HepG2 (cell line): ENCODE measurements around the gene ANKRD55. TPM values are rescaled to one million over a fixed set of nuclear protein-coding genes. Genes with fewer than 3 reads are reported as not detected.

ENCODE experiments used
- ATAC-seq: fragments of 200-7000 bp; cut with Tn5 transposase; 3 replicates; pipeline ENCODE4 v1.9.1; 2020; ENCODE audit warnings: mild to moderate bottlenecking, moderate library complexity
- BruUV-seq: library from RNA; stranded (reverse); fragments of 400-500 nt; replicated peaks from 2 replicates; lab custom pipeline; 2021; lab: Mats Ljungman, UMichigan
- CTCF ChIA-PET: fragments of 300-600 bp; formaldehyde crosslinking; extraction: SDS; loops from one replicate; lab custom pipeline; 2021; ENCODE audit warnings: low total read pairs, inconsistent platforms, low intra/inter-chr PET ratio; lab: Yijun Ruan, JAX
- POLR2A ChIA-PET: fragments of 350-600 bp; sonication (Branson Sonifier 250); formaldehyde crosslinking; loops from one replicate; lab custom pipeline; 2020; ENCODE audit warnings: antibody characterized with exemption, inconsistent platforms; lab: Yijun Ruan, JAX
- DNase-seq: peaks from one replicate; pipeline ENCODE4 v3.0.0-alpha.2; 2015; ENCODE audit warnings: low spot score
- FAIRE-seq: peaks from 3 replicates; lab custom pipeline; 2011; peaks lifted over from hg19 to GRCh38; lab: Jason Lieb, UNC
- H2AFZ ChIP-seq: one replicate; pipeline ENCODE4 v1.6.1; 2011; ENCODE audit warnings: low read length, inconsistent platforms
- H3K27ac ChIP-seq: fragments of 300-600 bp; 3 replicates; pipeline ENCODE4 v1.8.0; 2011; ENCODE audit warnings: mixed run types, mild to moderate bottlenecking, mixed read lengths, low read length, inconsistent platforms; ENCODE audit not compliant: insufficient read depth; ENCODE audit errors: extremely low read length
- H3K27me3 ChIP-seq, 2 experiments: fragments of 200-600 bp in 1 of 2; 2 replicates in 1 of 2; 3 replicates in 1 of 2; pipeline versions ENCODE4 v1.6.0 to v1.8.0; 2011; ENCODE audit warnings: low read length in 2 of 2, mild to moderate bottlenecking in 2 of 2, moderate library complexity in 2 of 2, inconsistent platforms in 1 of 2; ENCODE audit not compliant: insufficient read depth in 2 of 2, control insufficient read depth in 1 of 2
- H3K36me3 ChIP-seq, 2 experiments: fragments of 200-600 bp in 1 of 2; replicated peaks in 1 of 2; 2 replicates in 1 of 2; 3 replicates in 1 of 2; pipeline versions ENCODE4 v1.5.1 to v1.8.0; 2011; ENCODE audit warnings: low read length in 2 of 2, inconsistent platforms in 1 of 2; ENCODE audit not compliant: insufficient read depth in 2 of 2, control insufficient read depth in 1 of 2
- H3K4me1 ChIP-seq: 2 replicates; pipeline ENCODE4 v1.5.1; 2012; ENCODE audit warnings: low read length, inconsistent platforms; ENCODE audit not compliant: insufficient read depth
- H3K4me2 ChIP-seq: 2 replicates; pipeline ENCODE4 v1.6.0; 2011; ENCODE audit warnings: low read depth, low read length, inconsistent platforms
- H3K4me3 ChIP-seq, 3 experiments: fragments of 200-600 bp in 1 of 3; sonication (generic), shearing (Covaris generic) in 1 of 3; replicated peaks in 1 of 3; 2 replicates each; pipeline ENCODE4 v1.5.1; 2011 to 2016; ENCODE audit warnings: low read length in 3 of 3, inconsistent platforms in 2 of 3, low read depth in 2 of 3, mild to moderate bottlenecking in 2 of 3, control low read depth in 1 of 3, mixed read lengths in 1 of 3; ENCODE audit not compliant: insufficient read depth in 1 of 3
- H3K79me2 ChIP-seq: one replicate; pipeline ENCODE4 v1.6.1; 2011; ENCODE audit warnings: low read length, inconsistent platforms; ENCODE audit not compliant: insufficient read depth
- H3K9ac ChIP-seq: 2 replicates; pipeline ENCODE4 v1.6.0; 2011; ENCODE audit warnings: mild to moderate bottlenecking, low read depth, low read length, inconsistent platforms; ENCODE audit not compliant: insufficient read depth
- H3K9me3 ChIP-seq: 2 replicates; pipeline ENCODE4 v1.5.1; 2012; ENCODE audit warnings: mild to moderate bottlenecking, low read length
- H4K20me1 ChIP-seq: 2 replicates; pipeline ENCODE4 v1.6.0; 2011; ENCODE audit warnings: inconsistent platforms, mild to moderate bottlenecking, low read length, moderate library complexity; ENCODE audit not compliant: insufficient read depth
- ATF1 ChIP-seq: IDR thresholded peaks from 2 replicates; pipeline ENCODE4 v1.6.1; 2016; ENCODE audit warnings: mild to moderate bottlenecking, control low read depth
- ATM ChIP-seq: fragments of 450-650 bp; IDR thresholded peaks from 2 replicates; pipeline ENCODE4 v1.7.1; 2017; ENCODE audit warnings: mild to moderate bottlenecking, borderline replicate concordance
- GATA4 ChIP-seq: sonication (generic); IDR thresholded peaks from 2 replicates; pipeline ENCODE4 v1.6.1; 2016; ENCODE audit warnings: antibody characterized with exemption, low read depth, borderline replicate concordance
- JUN ChIP-seq: sonication (generic); formaldehyde crosslinking; IDR thresholded peaks from 2 replicates; pipeline ENCODE4 v1.4.0; 2020; ENCODE audit warnings: mild to moderate bottlenecking, missing genetic modification reagents
- MED1 ChIP-seq: sonication (generic); formaldehyde crosslinking; IDR thresholded peaks from 2 replicates; pipeline ENCODE4 v1.4.0; 2020; ENCODE audit warnings: missing genetic modification reagents
- MED13 ChIP-seq: sonication (generic); formaldehyde crosslinking; IDR thresholded peaks from 2 replicates; pipeline ENCODE4 v1.5.0; 2020; ENCODE audit warnings: missing genetic modification reagents
- NR2C2 ChIP-seq: sonication (generic); formaldehyde crosslinking; IDR thresholded peaks from 2 replicates; pipeline ENCODE4 v1.4.0; 2020; ENCODE audit warnings: missing genetic modification reagents, mild to moderate bottlenecking, moderate library complexity, borderline replicate concordance
- REST ChIP-seq, 2 experiments: IDR thresholded peaks; 2 replicates each; pipeline ENCODE4 v1.6.1; 2011 to 2012; ENCODE audit warnings: low read length in 2 of 2, borderline replicate concordance in 1 of 2, low read depth in 1 of 2, mild to moderate bottlenecking in 1 of 2, moderate library complexity in 1 of 2
- SRSF4 ChIP-seq: fragments of 200-400 bp; formaldehyde crosslinking; IDR thresholded peaks from one replicate; pipeline ENCODE4 v1.6.1; 2018; ENCODE audit warnings: mild to moderate bottlenecking, low read depth, low read length, moderate library complexity; ENCODE audit not compliant: poor library complexity, severe bottlenecking
- ZNF101 ChIP-seq: sonication (generic); formaldehyde crosslinking; IDR thresholded peaks from 2 replicates; pipeline ENCODE4 v1.4.0; 2020; ENCODE audit warnings: mild to moderate bottlenecking, low read depth, missing genetic modification reagents, borderline replicate concordance
- ZNF484 ChIP-seq: sonication (generic); formaldehyde crosslinking; IDR thresholded peaks from 2 replicates; pipeline ENCODE4 v1.5.1; 2020; ENCODE audit warnings: mild to moderate bottlenecking, low read depth, missing genetic modification reagents, borderline replicate concordance
- WGBS: methylation state at CpG from one replicate; pipeline ENCODE4 v1.1.6; 2017; ENCODE audit warnings: low lambda C conversion rate; 5-methylcytosine and 5-hydroxymethylcytosine counted together
- in situ Hi-C: cut with HindIII; loops from 2 replicates; pipeline ENCODE4 v1.10.0; 2017; ENCODE audit warnings: low pct_unique_long_range_greater_than_20kb; ENCODE audit not compliant: extremely low pct_ligation_motif_present
- intact Hi-C: fragments of 100-400 bp; cut with micrococcal nuclease; formaldehyde crosslinking; loops from one replicate; pipeline ENCODE4 v1.10.0; 2022; ENCODE audit not compliant: unreplicated experiment
- polyA plus RNA-seq, 8 experiments: library from polyadenylated mRNA; depleted of rRNA in 3 of 8; stranded (reverse) in 7 of 8; unstranded in 1 of 8; fragments of >200 nt; fragmentation: Illumina TruSeq in 4 of 8; extraction: Trizol in 4 of 8; gene quantifications; 2 replicates each; pipeline versions ENCODE4 v1.2.1 to v1.2.3, GENCODE V29; 2011 to 2016; ENCODE audit warnings: low read depth in 4 of 8, missing spikeins in 1 of 8, mixed read lengths in 1 of 8; ENCODE audit not compliant: insufficient read depth in 1 of 8
- total RNA-seq, 5 experiments: library from RNA; depleted of rRNA; stranded (reverse); fragments of >200 nt; fragmentation: Illumina TruSeq; extraction: Trizol; gene quantifications; 2 replicates each; pipeline ENCODE4 v1.2.3, GENCODE V29; 2016; ENCODE audit warnings: low read depth in 1 of 5
- TF ChIP-seq, protein P1 (sequence below): IDR thresholded peaks from 2 replicates; pipeline ENCODE4 v1.6.1; 2012; ENCODE audit warnings: low read depth, low read length, improper control_type of control experiment

The ANKRD55 gene
- total and polyA plus RNA-seq, 2 of the 13 experiments (the other 11 are each of a cell fraction or from before 2014, with no cell fraction given) = 0.11 to 0.28 TPM

DNA sequence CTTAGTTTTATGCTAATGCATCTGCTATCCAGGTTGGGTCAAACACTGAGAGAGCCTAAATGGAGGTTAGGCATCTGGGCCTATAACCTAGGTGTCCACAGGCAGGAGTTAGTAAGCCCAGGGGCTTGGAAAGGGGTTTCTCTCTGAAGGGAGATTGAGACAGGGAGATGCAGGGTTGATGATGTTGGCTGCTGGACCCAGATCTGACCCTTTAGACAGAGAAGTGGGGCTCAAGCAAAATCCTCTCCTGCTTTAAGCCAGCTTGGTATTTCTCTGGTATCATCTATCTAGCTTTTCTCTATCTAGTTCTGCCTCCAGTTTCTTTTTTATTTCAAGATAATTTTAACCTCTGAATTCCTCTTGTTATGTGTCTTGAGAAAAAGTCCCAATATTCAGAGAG lies 18.3 kb upstream of the ANKRD55 start (continued):
- no peak for TF ChIP-seq ZNF484 (CRISPR knock-in tag)
- TF ChIP-seq REST (IDR thresholded peaks at IDR 0.05; ENCODE audit: borderline replicate concordance in 1 of 2, low read depth in 1 of 2, low read length in 2 of 2) = no peak
- TF ChIP-seq MED13 (CRISPR knock-in tag) = no peak
- no peak for TF ChIP-seq ATM
- TF ChIP-seq NR2C2 (CRISPR knock-in tag) = no peak

DNA sequence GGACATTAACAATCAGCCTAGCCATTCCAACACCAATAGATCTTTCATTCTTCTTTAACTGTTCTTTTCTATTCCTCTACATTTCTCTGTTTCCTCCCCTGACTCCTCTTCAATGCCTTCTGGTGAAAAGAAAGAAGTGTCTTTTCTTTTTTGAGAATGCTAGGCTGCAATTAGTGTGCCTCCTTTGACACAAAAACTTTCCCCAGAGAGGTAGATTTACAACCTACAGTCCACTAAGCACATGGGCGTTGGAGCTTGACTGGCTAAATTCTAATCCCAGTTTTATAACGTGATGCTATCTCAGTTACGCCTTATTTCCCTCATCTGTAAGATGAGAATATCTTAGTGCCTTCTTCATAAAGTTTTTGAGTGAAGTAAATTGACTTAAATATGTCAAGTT lies 16.9 kb upstream of the ANKRD55 start:
- intact Hi-C loops = no loop called here
- TF ChIP-seq JUN (CRISPR knock-in tag) (no peak), ZNF101 (CRISPR knock-in tag) (no peak), MED1 (CRISPR knock-in tag) (no peak), SRSF4 (no peak), GATA4 (no peak), ATF1 (CRISPR knock-in tag) (no peak)
- TF ChIP-seq, protein P1, sequence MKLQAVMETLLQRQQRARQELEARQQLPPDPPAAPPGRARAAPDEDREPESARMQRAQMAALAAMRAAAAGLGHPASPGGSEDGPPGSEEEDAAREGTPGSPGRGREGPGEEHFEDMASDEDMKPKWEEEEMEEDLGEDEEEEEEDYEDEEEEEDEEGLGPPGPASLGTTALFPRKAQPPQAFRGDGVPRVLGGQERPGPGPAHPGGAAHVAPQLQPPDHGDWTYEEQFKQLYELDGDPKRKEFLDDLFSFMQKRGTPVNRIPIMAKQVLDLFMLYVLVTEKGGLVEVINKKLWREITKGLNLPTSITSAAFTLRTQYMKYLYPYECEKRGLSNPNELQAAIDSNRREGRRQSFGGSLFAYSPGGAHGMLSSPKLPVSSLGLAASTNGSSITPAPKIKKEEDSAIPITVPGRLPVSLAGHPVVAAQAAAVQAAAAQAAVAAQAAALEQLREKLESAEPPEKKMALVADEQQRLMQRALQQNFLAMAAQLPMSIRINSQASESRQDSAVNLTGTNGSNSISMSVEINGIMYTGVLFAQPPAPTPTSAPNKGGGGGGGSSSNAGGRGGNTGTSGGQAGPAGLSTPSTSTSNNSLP = no peak
- Histone ChIP-seq H3K9ac (no peak overlapping the region), H3K36me3 (no peaks in the 10 kb centered on the region), H3K9me3 (0 out of 2 replicates have a peak, but pooled peaks cover 4% of the 10 kb centered on the region), H3K27me3 (peaks cover 0 to 3% of the 10 kb centered on the region in 2 experiments; a peak in 1 of 5 replicates), H3K79me2 (no peaks in the 10 kb centered on the region), H3K27ac (no peak overlapping the region), H3K4me1 (no peaks in the 10 kb centered on the region), H3K4me3 (no peak overlapping the region), H4K20me1 (no peaks in the 10 kb centered on the region), H2AFZ (no peak overlapping the region), H3K4me2 (no peak overlapping the region)
- WGBS = 12% methylated on average over 3 of the region's 3 CpGs
- ChIA-PET CTCF (no interaction called here), POLR2A (no interaction called here)
- DNase-seq = no peak
- ATAC-seq = no peak
- no TSS peak for BruUV-seq
- in situ Hi-C loops = loop anchor here (25.0 kb wide), 1 partner anchor 837 kb away; no protein-coding TSS in a partner anchor
- FAIRE-seq = no peak
